Suprapubic skin (tissue), 4 donors: Measurements from ENCODE around the gene CTSA. TPM values are rescaled to one million over a fixed set of nuclear protein-coding genes. Genes with fewer than 3 reads are reported as not detected.
"Not testable (repeated sequence)": the region's sequence is repeated elsewhere in the genome, so short reads cannot be mapped to it uniquely, and the experiment has no call there.

ENCODE experiments used
- DNase-seq, 2 donors: peaks; one replicate each; pipeline ENCODE4 v3.0.0-alpha.2; 2019; ENCODE audit warnings: low spot score in 2 of 2
- H3K27ac ChIP-seq: fragments of 200-600 bp; sonication (generic); one replicate; pipeline ENCODE4 v1.5.1; 2019
- H3K27me3 ChIP-seq: fragments of 200-600 bp; sonication (generic); one replicate; pipeline ENCODE4 v1.5.1; 2019
- H3K36me3 ChIP-seq: fragments of 200-600 bp; sonication (generic); one replicate; pipeline ENCODE4 v1.5.1; 2019
- H3K4me1 ChIP-seq: fragments of 200-600 bp; sonication (generic); one replicate; pipeline ENCODE4 v1.5.1; 2019
- H3K4me3 ChIP-seq: fragments of 200-600 bp; sonication (generic); one replicate; pipeline ENCODE4 v1.5.1; 2019; ENCODE audit warnings: mild to moderate bottlenecking
- H3K9me3 ChIP-seq: fragments of 200-600 bp; sonication (generic); one replicate; pipeline ENCODE4 v1.5.1; 2019
- CTCF ChIP-seq, 2 donors: fragments of 200-600 bp in 1 of 2; fragments of 450-650 bp in 1 of 2; sonication (generic) in 1 of 2; IDR thresholded peaks; one replicate each; pipeline ENCODE4 v1.5.1; 2016 to 2019; ENCODE audit warnings: antibody characterized with exemption in 2 of 2, mild to moderate bottlenecking in 1 of 2, moderate library complexity in 1 of 2
- EP300 ChIP-seq: sonication (generic); formaldehyde crosslinking; IDR thresholded peaks from one replicate; pipeline ENCODE4 v1.6.1; 2017; ENCODE audit warnings: antibody characterized with exemption
- POLR2A ChIP-seq, 2 donors: fragments of 450-650 bp; IDR thresholded peaks; one replicate each; pipeline ENCODE4 v1.6.1; 2017; ENCODE audit warnings: antibody characterized with exemption in 2 of 2, mild to moderate bottlenecking in 2 of 2, moderate library complexity in 2 of 2
- POLR2AphosphoS5 ChIP-seq, 3 donors: sonication (generic); formaldehyde crosslinking; IDR thresholded peaks; one replicate each; pipeline ENCODE4 v1.6.1; 2017; ENCODE audit warnings: antibody characterized with exemption in 3 of 3
- WGBS: methylation state at CpG from one replicate; pipeline ENCODE4 v1.1.5; 2018; 5-methylcytosine and 5-hydroxymethylcytosine counted together
- total RNA-seq, 4 donors: library from RNA; depleted of rRNA; stranded (reverse); fragments of >200 nt; gene quantifications; one replicate each; pipeline ENCODE4 v1.1.0, GENCODE V29; 2016

CTSA gene
- total RNA-seq, 4 donors from 2014 or later, result 95.5 to 133 (median 120) TPM

GRCh38 chr20:45924391-45925261, 33.5 kb downstream of the CTSA start:
- H3K36me3 ChIP-seq, result no peaks in the 10 kb centered on the region
- DNase-seq, result peak in 1 of 2 donors; percentile 72
- peak overlapping the region; percentile 16 for H3K4me3 ChIP-seq
- TF ChIP-seq POLR2AphosphoS5 (IDR thresholded peaks at IDR 0.05) (no peak), CTCF (IDR thresholded peaks at IDR 0.05) (no peak), EP300 (no peak), POLR2A (IDR thresholded peaks at IDR 0.05) (no peak)
- no peaks in the 10 kb centered on the region for H3K9me3 ChIP-seq
- peaks cover 27% of the 10 kb centered on the region for H3K4me1 ChIP-seq
- H3K27me3 ChIP-seq, result no peaks in the 10 kb centered on the region
- peak overlapping the region; percentile 51 for H3K27ac ChIP-seq
- WGBS, result 49% methylated on average over 21 of the region's 21 CpGs

- no peak overlapping the region for H3K27ac ChIP-seq
- 68% methylated on average over 6 of the region's 9 CpGs for WGBS
- no peaks in the 10 kb centered on the region for H3K27me3 ChIP-seq
- no peaks in the 10 kb centered on the region for H3K9me3 ChIP-seq
- TF ChIP-seq POLR2A (IDR thresholded peaks at IDR 0.05), result no peak
- TF ChIP-seq POLR2AphosphoS5 (IDR thresholded peaks at IDR 0.05), result no peak
- TF ChIP-seq CTCF (IDR thresholded peaks at IDR 0.05), result no peak
- DNase-seq, result no peak
- H3K36me3 ChIP-seq, result no peaks in the 10 kb centered on the region
- no peak overlapping the region for H3K4me3 ChIP-seq
- peaks cover 23% of the 10 kb centered on the region for H3K4me1 ChIP-seq
Measured at GRCh38 chr20:45925821-45926506, 34.8 kb downstream of the CTSA start.

GRCh38 chr20:45926731-45927070, 35.6 kb downstream of the CTSA start:
- Histone ChIP-seq H3K27ac (no peak overlapping the region), H3K4me3 (no peak overlapping the region), H3K4me1 (peaks cover 23% of the 10 kb centered on the region), H3K9me3 (no peaks in the 10 kb centered on the region), H3K27me3 (no peaks in the 10 kb centered on the region), H3K36me3 (no peaks in the 10 kb centered on the region)
- TF ChIP-seq CTCF (IDR thresholded peaks at IDR 0.05) (no peak), POLR2A (IDR thresholded peaks at IDR 0.05) (no peak), EP300 (no peak), POLR2AphosphoS5 (IDR thresholded peaks at IDR 0.05) (no peak)
- 74% methylated on average over 2 of the region's 2 CpGs for WGBS
- no peak for DNase-seq

GRCh38 chr20:45927071-45927878, 36.1 kb downstream of the CTSA start:
- no peak for DNase-seq
- Histone ChIP-seq H3K27me3 (no peaks in the 10 kb centered on the region), H3K4me3 (no peak overlapping the region), H3K9me3 (no peaks in the 10 kb centered on the region), H3K27ac (no peak overlapping the region), H3K36me3 (no peaks in the 10 kb centered on the region), H3K4me1 (peaks cover 23% of the 10 kb centered on the region)
- WGBS, result 88% methylated on average over 14 of the region's 14 CpGs
- TF ChIP-seq POLR2AphosphoS5 (IDR thresholded peaks at IDR 0.05) (no peak), POLR2A (IDR thresholded peaks at IDR 0.05) (no peak), EP300 (no peak), CTCF (IDR thresholded peaks at IDR 0.05) (no peak)

GRCh38 chr20:45931680-45932079, 40.5 kb downstream of the CTSA start:
- peaks cover 28% of the 10 kb centered on the region for H3K4me1 ChIP-seq
- H3K36me3 ChIP-seq, DNase-seq, H3K4me3 ChIP-seq, H3K27ac ChIP-seq, H3K27me3 ChIP-seq, H3K9me3 ChIP-seq: not testable (repeated sequence)
- WGBS, result 94% methylated on average over 17 of the region's 17 CpGs
